ENCODE data around the gene RHNO1. TPM values are rescaled to one million over a fixed set of nuclear protein-coding genes. Genes with fewer than 3 reads are reported as not detected.
A peak's percentile ranks its signal among the peaks of the same experiment; 100 is the strongest.

RHNO1 gene
- total RNA-seq, 1 experiment from 2014 or later: 60.9 TPM

DNA sequence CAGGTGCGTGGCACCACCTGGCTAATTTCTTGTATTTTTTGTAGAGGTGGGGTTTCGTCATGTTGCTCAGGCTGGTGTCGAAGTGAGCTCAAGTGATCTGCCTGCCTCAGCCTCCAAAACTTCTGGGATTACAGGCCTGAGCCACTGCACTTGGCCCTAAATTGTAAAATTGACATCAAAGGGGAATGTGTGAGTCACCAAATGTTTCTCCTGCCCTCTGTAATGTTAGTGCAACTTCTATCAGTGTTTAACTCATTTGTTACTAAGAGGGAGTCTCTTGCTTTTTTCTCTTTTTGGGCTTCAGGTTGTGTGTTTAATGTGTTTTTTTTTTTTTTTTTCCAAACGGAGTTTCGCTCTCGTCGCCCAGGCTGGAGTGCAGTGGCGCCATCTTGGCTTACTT lies 16.0 kb downstream of the RHNO1 start:
- ChIA-PET CTCF (interaction anchor here (0.6 to 1.2 kb wide), 4 partner anchors 38 to 1063 kb away, joined by 3 to 6 read pairs (median 4); no protein-coding TSS in a partner anchor), POLR2A (interaction anchor here (0.8 to 1.2 kb wide), 3 partner anchors 8 to 16 kb away, joined by 3 to 7 read pairs (median 6); partner anchors contain the start of genes FOXM1 and RHNO1)
- intact Hi-C loops (cut with micrococcal nuclease): no loop called here
- Mint-ChIP-seq H3K9me3 (ENCODE audit: unreplicated experiment) (no peaks in the 10 kb centered on the region), H3K27ac (ENCODE audit: low read depth, unreplicated experiment) (peak overlapping the region; percentile 85), H3K4me1 (ENCODE audit: insufficient read depth, unreplicated experiment) (peaks cover 16% of the 10 kb centered on the region), H3K27me3 (ENCODE audit: insufficient read depth, unreplicated experiment) (no peaks in the 10 kb centered on the region), H3K36me3 (ENCODE audit: insufficient read depth, unreplicated experiment) (peaks cover 28% of the 10 kb centered on the region), H3K4me3 (ENCODE audit: unreplicated experiment) (peak overlapping the region; percentile 86)
- TF ChIP-seq, protein P1, sequence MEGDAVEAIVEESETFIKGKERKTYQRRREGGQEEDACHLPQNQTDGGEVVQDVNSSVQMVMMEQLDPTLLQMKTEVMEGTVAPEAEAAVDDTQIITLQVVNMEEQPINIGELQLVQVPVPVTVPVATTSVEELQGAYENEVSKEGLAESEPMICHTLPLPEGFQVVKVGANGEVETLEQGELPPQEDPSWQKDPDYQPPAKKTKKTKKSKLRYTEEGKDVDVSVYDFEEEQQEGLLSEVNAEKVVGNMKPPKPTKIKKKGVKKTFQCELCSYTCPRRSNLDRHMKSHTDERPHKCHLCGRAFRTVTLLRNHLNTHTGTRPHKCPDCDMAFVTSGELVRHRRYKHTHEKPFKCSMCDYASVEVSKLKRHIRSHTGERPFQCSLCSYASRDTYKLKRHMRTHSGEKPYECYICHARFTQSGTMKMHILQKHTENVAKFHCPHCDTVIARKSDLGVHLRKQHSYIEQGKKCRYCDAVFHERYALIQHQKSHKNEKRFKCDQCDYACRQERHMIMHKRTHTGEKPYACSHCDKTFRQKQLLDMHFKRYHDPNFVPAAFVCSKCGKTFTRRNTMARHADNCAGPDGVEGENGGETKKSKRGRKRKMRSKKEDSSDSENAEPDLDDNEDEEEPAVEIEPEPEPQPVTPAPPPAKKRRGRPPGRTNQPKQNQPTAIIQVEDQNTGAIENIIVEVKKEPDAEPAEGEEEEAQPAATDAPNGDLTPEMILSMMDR (IDR thresholded peaks at IDR 0.05; ENCODE audit: unreplicated experiment): no peak
- DNase-seq (ENCODE audit: unreplicated experiment): peak; percentile 70
- BruUV-seq (replicated peaks): no TSS peak

DNA sequence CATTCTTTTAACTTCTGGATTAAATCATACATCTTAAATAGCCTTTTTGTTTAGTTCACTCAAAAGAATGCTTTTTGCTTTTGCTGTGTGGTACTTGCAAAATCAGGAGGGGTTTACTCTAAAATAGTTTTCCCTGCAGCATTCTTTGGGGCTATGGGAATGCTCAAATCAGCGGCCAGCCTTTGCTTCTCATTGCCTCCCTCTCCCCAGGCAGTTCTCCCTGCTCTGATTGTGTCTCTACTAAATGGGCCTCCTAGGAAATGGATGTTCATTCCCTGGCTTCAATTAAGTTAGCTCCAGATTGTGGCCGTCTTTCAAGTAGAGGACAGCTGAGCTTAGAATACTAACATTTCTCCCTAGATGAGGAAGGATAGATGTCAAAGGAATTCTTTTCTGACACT lies 18.0 kb downstream of the RHNO1 start:
- ChIA-PET CTCF (interaction anchor here (0.6 to 1.2 kb wide), 6 partner anchors 10 to 379 kb away, joined by 3 to 6 read pairs (median 3); no protein-coding TSS in a partner anchor), POLR2A (interaction anchor here (0.9 to 1.0 kb wide), 2 partner anchors 9 to 17 kb away, joined by 3 read pairs; no protein-coding TSS in a partner anchor)
- H3K27ac Mint-ChIP-seq (ENCODE audit: low read depth, unreplicated experiment): no peak overlapping the region
- TF ChIP-seq, protein P1 (IDR thresholded peaks at IDR 0.05; ENCODE audit: unreplicated experiment): no peak
- H3K4me3 Mint-ChIP-seq (ENCODE audit: unreplicated experiment): no peak overlapping the region
- peaks cover 23% of the 10 kb centered on the region for H3K36me3 Mint-ChIP-seq (ENCODE audit: insufficient read depth, unreplicated experiment)
- DNase-seq (ENCODE audit: unreplicated experiment): no peak
- no TSS peak for BruUV-seq (replicated peaks)
- H3K4me1 Mint-ChIP-seq (ENCODE audit: insufficient read depth, unreplicated experiment): peaks cover 10% of the 10 kb centered on the region
- no peaks in the 10 kb centered on the region for H3K9me3 Mint-ChIP-seq (ENCODE audit: unreplicated experiment)
- H3K27me3 Mint-ChIP-seq (ENCODE audit: insufficient read depth, unreplicated experiment): no peaks in the 10 kb centered on the region
- intact Hi-C loops (cut with micrococcal nuclease): no loop called here

DNA sequence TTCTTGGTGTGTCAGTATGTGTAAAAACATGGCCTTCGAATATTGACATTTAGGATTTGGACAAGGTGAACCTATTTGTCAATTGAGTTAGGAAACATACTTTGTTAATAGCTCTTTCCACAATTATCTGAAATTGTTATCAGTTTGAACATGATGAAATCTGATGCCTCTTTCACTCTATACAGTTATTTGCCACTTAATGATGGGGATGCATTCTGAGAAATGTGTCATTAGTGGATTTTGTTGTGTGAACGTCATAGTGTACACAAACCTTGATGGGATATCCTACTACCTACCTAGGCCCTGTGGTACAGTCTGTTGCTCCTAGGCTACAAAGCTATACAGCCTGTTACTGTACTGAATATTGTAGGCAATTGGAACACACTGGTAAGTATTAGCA lies 18.5 kb downstream of the RHNO1 start:
- POLR2A ChIA-PET: interaction anchor here (0.9 to 1.0 kb wide), 2 partner anchors 9 to 17 kb away, joined by 3 read pairs; no protein-coding TSS in a partner anchor
- DNase-seq (ENCODE audit: unreplicated experiment): no peak
- BruUV-seq (replicated peaks): no TSS peak
- no peaks in the 10 kb centered on the region for H3K9me3 Mint-ChIP-seq (ENCODE audit: unreplicated experiment)
- H3K4me3 Mint-ChIP-seq (ENCODE audit: unreplicated experiment): no peak overlapping the region
- CTCF ChIA-PET: interaction anchor here (0.6 to 1.2 kb wide), 5 partner anchors 9 to 379 kb away, joined by 3 to 6 read pairs (median 3); no protein-coding TSS in a partner anchor
- TF ChIP-seq, protein P1 (IDR thresholded peaks at IDR 0.05; ENCODE audit: unreplicated experiment): no peak
- H3K27me3 Mint-ChIP-seq (ENCODE audit: insufficient read depth, unreplicated experiment): no peaks in the 10 kb centered on the region
- intact Hi-C loops (cut with micrococcal nuclease): no loop called here
- peaks cover 6% of the 10 kb centered on the region for H3K4me1 Mint-ChIP-seq (ENCODE audit: insufficient read depth, unreplicated experiment)
- H3K36me3 Mint-ChIP-seq (ENCODE audit: insufficient read depth, unreplicated experiment): peaks cover 22% of the 10 kb centered on the region
- H3K27ac Mint-ChIP-seq (ENCODE audit: low read depth, unreplicated experiment): no peak overlapping the region

DNA sequence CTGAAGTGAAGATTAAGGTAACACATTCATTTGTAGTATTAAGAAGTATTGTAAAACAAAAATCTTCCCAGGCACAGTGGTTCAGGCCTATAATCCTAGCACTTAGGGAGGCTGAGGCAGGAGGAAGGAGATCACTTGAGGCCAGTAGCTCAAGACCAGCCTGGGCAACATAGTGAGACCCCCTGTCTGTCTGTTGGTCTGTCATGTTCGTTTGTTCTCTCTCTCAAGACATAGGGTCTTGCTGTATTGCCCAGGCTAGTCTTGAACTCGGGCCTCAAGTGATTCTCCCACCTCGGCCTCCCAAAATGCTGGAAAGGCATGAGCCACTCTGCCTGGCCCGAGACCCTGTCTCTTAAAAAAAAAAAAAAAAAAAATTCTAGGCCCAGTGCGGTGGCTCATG lies 20.4 kb downstream of the RHNO1 start:
- H3K4me3 Mint-ChIP-seq (ENCODE audit: unreplicated experiment): no peak overlapping the region
- H3K36me3 Mint-ChIP-seq (ENCODE audit: insufficient read depth, unreplicated experiment): peaks cover 22% of the 10 kb centered on the region
- ChIA-PET CTCF (no interaction called here), POLR2A (interaction anchor here (0.6 kb wide), 1 partner anchor 15 kb away, joined by 3 read pairs; no protein-coding TSS in a partner anchor)
- H3K4me1 Mint-ChIP-seq (ENCODE audit: insufficient read depth, unreplicated experiment): peaks cover 6% of the 10 kb centered on the region
- H3K27ac Mint-ChIP-seq (ENCODE audit: low read depth, unreplicated experiment): no peak overlapping the region
- no TSS peak for BruUV-seq (replicated peaks)
- intact Hi-C loops (cut with micrococcal nuclease): no loop called here
- TF ChIP-seq, protein P1 (IDR thresholded peaks at IDR 0.05; ENCODE audit: unreplicated experiment): no peak
- H3K27me3 Mint-ChIP-seq (ENCODE audit: insufficient read depth, unreplicated experiment): no peaks in the 10 kb centered on the region
- no peak for DNase-seq (ENCODE audit: unreplicated experiment)
- no peaks in the 10 kb centered on the region for H3K9me3 Mint-ChIP-seq (ENCODE audit: unreplicated experiment)

Measured in MCF 10A (cell line).